Measurements from ENCODE around the gene MACROD2. TPM values are rescaled to one million over a fixed set of nuclear protein-coding genes. Genes with fewer than 3 reads are reported as not detected.

MACROD2 gene
- total RNA-seq, 4 donors from 2014 or later = 12.6 to 60.3 (median 18.9) TPM

GRCh38 chr20:14915356-14915755 lies 920.0 kb downstream of the MACROD2 start:
- H3K27ac ChIP-seq = no peak overlapping the region
- H3K4me3 ChIP-seq = no peak overlapping the region
- no peaks in the 10 kb centered on the region for H3K9me3 ChIP-seq
- no peak for DNase-seq (ENCODE audit: low spot score in 2 of 2)
- H3K36me3 ChIP-seq = no peaks in the 10 kb centered on the region
- WGBS = 75% methylated on average over 8 of the region's 8 CpGs
- H3K27me3 ChIP-seq = no peaks in the 10 kb centered on the region
- TF ChIP-seq POLR2A (IDR thresholded peaks at IDR 0.05) = no peak
- TF ChIP-seq EP300 (IDR thresholded peaks at IDR 0.05) = no peak
- no peak for TF ChIP-seq CTCF (IDR thresholded peaks at IDR 0.05)
- no peak for TF ChIP-seq POLR2AphosphoS5 (IDR thresholded peaks at IDR 0.05)
- H3K4me1 ChIP-seq = peaks cover 15% of the 10 kb centered on the region

GRCh38 chr20:14916360-14916920 lies 921.1 kb downstream of the MACROD2 start:
- Histone ChIP-seq H3K27me3 (no peaks in the 10 kb centered on the region), H3K27ac (no peak overlapping the region), H3K9me3 (no peaks in the 10 kb centered on the region), H3K4me1 (peaks cover 15% of the 10 kb centered on the region), H3K4me3 (no peak overlapping the region), H3K36me3 (no peaks in the 10 kb centered on the region)
- no peak for DNase-seq (ENCODE audit: low spot score in 2 of 2)
- WGBS = 78% methylated on average over 4 of the region's 4 CpGs
- TF ChIP-seq POLR2A (IDR thresholded peaks at IDR 0.05) = no peak
- no peak for TF ChIP-seq EP300 (IDR thresholded peaks at IDR 0.05)
- no peak for TF ChIP-seq POLR2AphosphoS5 (IDR thresholded peaks at IDR 0.05)
- TF ChIP-seq CTCF (IDR thresholded peaks at IDR 0.05) = no peak

GRCh38 chr20:14918281-14918680 lies 923.0 kb downstream of the MACROD2 start:
- DNase-seq (ENCODE audit: low spot score in 2 of 2) = no peak
- H3K27me3 ChIP-seq = no peaks in the 10 kb centered on the region
- peaks cover 15% of the 10 kb centered on the region for H3K4me1 ChIP-seq
- H3K36me3 ChIP-seq = no peaks in the 10 kb centered on the region
- no peaks in the 10 kb centered on the region for H3K9me3 ChIP-seq
- TF ChIP-seq POLR2A (IDR thresholded peaks at IDR 0.05) (no peak), CTCF (IDR thresholded peaks at IDR 0.05) (no peak), POLR2AphosphoS5 (IDR thresholded peaks at IDR 0.05) (no peak), EP300 (IDR thresholded peaks at IDR 0.05) (no peak)
- no peak overlapping the region for H3K27ac ChIP-seq
- H3K4me3 ChIP-seq = no peak overlapping the region
- WGBS = 100% methylated on average over 1 of the region's 1 CpG

GRCh38 chr20:14918976-14919375 lies 923.7 kb downstream of the MACROD2 start:
- DNase-seq (ENCODE audit: low spot score in 2 of 2) = no peak
- Histone ChIP-seq H3K36me3 (no peaks in the 10 kb centered on the region), H3K4me1 (peaks cover 15% of the 10 kb centered on the region), H3K4me3 (no peak overlapping the region), H3K27me3 (no peaks in the 10 kb centered on the region), H3K27ac (no peak overlapping the region), H3K9me3 (no peaks in the 10 kb centered on the region)
- no peak for TF ChIP-seq CTCF (IDR thresholded peaks at IDR 0.05)
- TF ChIP-seq POLR2AphosphoS5 (IDR thresholded peaks at IDR 0.05) = no peak
- TF ChIP-seq EP300 (IDR thresholded peaks at IDR 0.05) = no peak
- TF ChIP-seq POLR2A (IDR thresholded peaks at IDR 0.05) = no peak
- 57% methylated on average over 3 of the region's 3 CpGs for WGBS

- no peak for TF ChIP-seq CTCF (IDR thresholded peaks at IDR 0.05)
- TF ChIP-seq EP300 (IDR thresholded peaks at IDR 0.05) = no peak
- no peak for TF ChIP-seq POLR2AphosphoS5 (IDR thresholded peaks at IDR 0.05)
- TF ChIP-seq POLR2A (IDR thresholded peaks at IDR 0.05) = no peak
- Histone ChIP-seq H3K4me3 (no peak overlapping the region), H3K36me3 (no peaks in the 10 kb centered on the region), H3K27ac (no peak overlapping the region), H3K27me3 (no peaks in the 10 kb centered on the region), H3K4me1 (peaks cover 15% of the 10 kb centered on the region), H3K9me3 (no peaks in the 10 kb centered on the region)
- 14% methylated on average over 7 of the region's 7 CpGs for WGBS
- no peak for DNase-seq (ENCODE audit: low spot score in 2 of 2)
Observed at GRCh38 chr20:14919501-14920081, 924.3 kb downstream of the MACROD2 start.

Data from suprapubic skin (tissue), 4 donors.